LNCAP (cell line): Measurements from ENCODE around the gene KIF1C.

ENCODE experiments used
- CTCF ChIP-seq: fragments of 450-650 bp; IDR thresholded peaks from 2 replicates; pipeline ENCODE4 v1.5.1; 2017; ENCODE audit warnings: mild to moderate bottlenecking

The KIF1C gene

GRCh38 chr17:4997302-4998026 is at the start of gene KIF1C, which contains the start of gene INCA1:
TSS of gene KIF1C (plus strand) at chr17:4997950. CDS start at chr17:5000247, 2,297 bp downstream.
TSS of gene INCA1 (minus strand) at chr17:4997522. CDS start at chr17:4994437, 3,085 bp downstream.
- no peak for TF ChIP-seq CTCF

- no peak for TF ChIP-seq CTCF
Observed at GRCh38 chr17:4948166-4948930, 49.4 kb upstream of the KIF1C start, which contains the start of gene PFN1. TSS of gene PFN1 (minus strand) at chr17:4948530. CDS start at chr17:4948394, 136 bp downstream.

- no peak for TF ChIP-seq CTCF
Observed at GRCh38 chr17:4948931-4949320, 48.8 kb upstream of the KIF1C start.

GRCh38 chr17:4949321-4950074 is 48.3 kb upstream of the KIF1C start:
- no peak for TF ChIP-seq CTCF

GRCh38 chr17:4950075-4950745 is 47.5 kb upstream of the KIF1C start:
- no peak for TF ChIP-seq CTCF

GRCh38 chr17:4950746-4951204 is 47.0 kb upstream of the KIF1C start, which contains the start of gene ENO3:
TSS of gene ENO3 (plus strand) at chr17:4951119. CDS start at chr17:4951830, 711 bp downstream.
- TF ChIP-seq CTCF: no peak

- no peak for TF ChIP-seq CTCF
Observed at GRCh38 chr17:4951486-4951885, 46.3 kb upstream of the KIF1C start.
